ENCODE measurements around the gene RPTOR.

The RPTOR gene

DNA sequence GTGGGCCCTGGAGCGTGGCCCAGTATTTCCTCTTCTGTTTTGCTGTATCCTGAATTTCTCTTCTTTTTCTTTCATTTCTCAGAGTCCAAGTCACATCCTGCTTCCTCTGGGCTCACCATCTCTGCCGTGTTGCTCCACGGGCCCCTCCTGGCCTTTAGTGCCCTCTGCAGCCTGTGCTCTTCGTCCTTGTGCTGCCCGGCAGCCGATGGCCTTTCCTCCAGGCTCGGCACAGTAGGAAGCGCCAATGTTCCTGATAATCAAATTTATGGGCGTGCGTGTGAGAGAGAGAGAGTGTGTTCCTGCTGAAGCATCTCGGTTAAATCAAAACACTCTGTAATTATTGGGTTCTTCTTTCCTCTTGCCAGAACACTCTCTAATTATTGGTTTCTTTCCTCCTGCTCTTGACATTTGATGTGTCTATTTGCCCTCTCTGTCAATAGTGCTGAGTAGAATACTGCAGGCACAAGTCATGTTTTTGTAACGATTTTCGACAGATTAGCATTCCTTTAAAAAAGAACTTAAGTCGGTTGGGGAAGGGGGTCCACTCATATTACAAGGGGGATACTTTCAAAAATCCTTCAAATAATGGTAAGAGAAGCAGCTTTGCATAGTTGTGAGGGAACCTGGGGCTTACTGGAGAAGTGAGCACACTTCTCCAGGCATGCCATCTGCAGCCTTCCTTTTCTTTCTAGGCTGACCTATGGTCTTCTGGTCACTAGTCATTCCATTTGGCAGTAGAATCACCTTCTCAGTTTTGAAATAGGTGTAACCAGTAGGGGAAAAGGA lies 126.6 kb downstream of the RPTOR start:
- in situ Hi-C loops (cut with HindIII; ENCODE audit: low pct_ligation_motif_present, low pct_unique_long_range_greater_than_20kb, low sequenced_read_pairs) = no loop called here

DNA sequence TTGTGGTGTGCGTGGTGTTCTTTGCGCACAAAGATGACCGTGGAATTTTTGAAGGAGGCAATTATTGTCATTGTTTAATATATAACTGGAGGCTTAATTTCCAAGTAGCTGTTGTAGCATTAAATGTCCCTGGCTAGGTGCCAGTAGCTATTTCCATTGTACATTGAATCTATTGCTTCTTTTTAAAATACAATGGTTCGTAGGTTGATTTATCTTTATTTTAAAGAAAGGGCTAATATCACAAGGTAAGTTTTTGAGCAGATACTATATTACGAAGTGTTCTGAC lies 127.1 kb downstream of the RPTOR start:
- in situ Hi-C loops (cut with HindIII; ENCODE audit: low pct_ligation_motif_present, low pct_unique_long_range_greater_than_20kb, low sequenced_read_pairs) = no loop called here
- no peak for DNase-seq

More for the DNA sequence above, 126.6 kb downstream of the RPTOR start:
- no peak for DNase-seq

DNA sequence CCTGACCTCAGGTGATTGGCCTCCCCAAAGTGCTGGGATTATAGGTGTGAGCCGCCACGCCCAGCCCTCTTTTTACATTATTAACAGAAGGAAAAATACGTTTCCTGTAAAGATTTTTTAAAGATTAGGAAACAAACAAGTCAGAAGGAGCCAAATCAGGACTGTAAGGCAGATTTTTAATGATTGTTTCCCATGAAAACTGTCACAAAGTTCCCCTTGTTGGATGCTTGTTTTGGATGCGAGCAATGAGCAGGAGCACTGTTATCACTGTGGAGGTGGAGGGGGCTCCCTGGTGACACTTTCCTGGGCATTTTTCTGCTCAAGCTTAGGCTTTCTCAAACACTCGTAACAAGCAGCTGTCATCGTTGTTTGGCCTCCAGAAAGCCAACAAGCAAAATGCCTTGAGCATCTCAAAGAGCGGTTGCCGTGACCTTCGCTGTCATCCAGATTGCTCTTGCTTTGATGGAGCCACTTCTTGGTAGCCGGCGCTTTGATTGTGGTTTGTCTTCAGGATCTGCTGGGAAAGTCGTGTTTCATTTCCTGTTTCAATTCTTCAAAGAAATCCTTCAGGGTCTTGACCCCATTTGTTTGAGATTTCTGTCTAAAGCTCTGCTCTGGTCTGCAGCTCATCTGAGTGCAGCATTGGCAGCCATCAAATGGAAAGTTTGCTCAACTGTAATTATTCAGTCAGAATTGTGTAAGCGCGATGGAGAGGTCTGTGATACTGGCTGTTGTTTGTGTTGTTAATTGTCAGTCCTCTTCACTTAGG lies 128.7 kb downstream of the RPTOR start:
- no peak for DNase-seq
- in situ Hi-C loops (cut with HindIII; ENCODE audit: low pct_ligation_motif_present, low pct_unique_long_range_greater_than_20kb, low sequenced_read_pairs) = no loop called here

DNA sequence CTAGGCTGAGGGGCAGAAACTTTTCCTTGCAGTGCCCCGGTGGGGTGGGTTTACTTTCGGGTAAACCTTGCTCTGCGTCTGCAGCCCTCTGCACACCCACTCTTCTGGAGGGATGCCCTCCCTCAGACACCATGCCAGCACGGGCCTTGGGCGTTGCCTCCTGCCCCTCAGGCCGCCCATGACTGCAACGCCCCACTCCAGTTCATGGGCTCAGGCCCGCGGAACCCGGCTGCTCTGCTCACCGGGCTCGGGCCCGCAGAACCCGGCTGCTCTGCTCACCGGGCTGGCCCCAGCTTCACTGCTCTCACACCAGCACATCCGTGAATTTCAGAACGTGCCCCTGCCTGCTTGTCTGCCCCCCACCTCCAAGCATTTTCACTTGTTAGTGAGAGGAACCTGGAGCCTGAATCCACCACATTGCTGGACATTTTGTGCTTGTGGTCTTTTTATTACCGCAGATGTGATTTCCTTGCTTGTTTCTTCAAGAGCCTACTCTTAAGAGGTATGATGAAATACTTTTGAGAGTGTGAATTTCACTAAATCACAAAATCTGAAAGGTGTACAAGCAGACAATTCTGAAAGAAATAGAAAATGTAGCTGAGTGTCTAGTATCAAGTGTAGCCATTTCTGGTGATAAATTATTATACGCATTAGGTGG lies 130.9 kb downstream of the RPTOR start:
- no peak for DNase-seq
- in situ Hi-C loops (cut with HindIII; ENCODE audit: low pct_ligation_motif_present, low pct_unique_long_range_greater_than_20kb, low sequenced_read_pairs) = no loop called here

DNA sequence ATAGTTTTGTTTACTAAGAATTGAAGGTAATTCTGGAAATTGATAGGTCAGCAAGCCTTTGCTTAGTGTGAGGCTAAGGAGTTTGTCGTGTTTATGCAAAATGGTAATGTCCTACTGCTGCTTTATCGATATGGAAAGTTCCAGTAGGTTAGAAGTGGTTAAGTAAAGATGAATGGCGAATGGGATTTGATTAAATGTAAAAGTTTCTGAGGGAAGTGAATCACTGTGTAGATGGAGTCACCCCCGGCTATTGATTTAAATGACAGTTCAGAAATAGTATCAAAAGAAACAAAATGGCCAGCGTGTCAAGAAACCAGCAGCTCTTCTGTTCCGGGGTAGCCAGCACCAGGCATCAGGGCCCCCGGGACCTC lies 131.4 kb downstream of the RPTOR start:
- in situ Hi-C loops (cut with HindIII; ENCODE audit: low pct_ligation_motif_present, low pct_unique_long_range_greater_than_20kb, low sequenced_read_pairs) = no loop called here
- DNase-seq = no peak

DNA sequence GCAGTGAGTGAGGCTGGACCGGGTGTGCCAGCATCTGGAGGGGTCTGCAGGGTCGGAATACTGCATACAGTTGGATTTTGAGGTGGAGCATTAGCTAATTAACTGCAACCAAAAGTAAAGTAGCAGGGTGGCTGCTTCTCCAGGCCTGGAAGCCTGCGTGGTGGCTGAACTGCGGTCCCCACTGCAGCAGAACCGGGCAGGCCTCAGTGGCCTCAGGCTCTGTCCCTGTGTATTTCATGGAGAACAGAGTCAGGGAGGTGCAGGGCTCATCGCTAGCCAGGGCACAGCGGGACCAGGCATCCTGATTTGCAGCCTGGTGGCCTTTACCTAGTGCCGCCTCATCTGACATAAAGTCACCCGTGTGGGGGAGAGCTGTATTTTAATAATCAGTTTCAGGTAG lies 131.9 kb downstream of the RPTOR start:
- in situ Hi-C loops (cut with HindIII; ENCODE audit: low pct_ligation_motif_present, low pct_unique_long_range_greater_than_20kb, low sequenced_read_pairs) = no loop called here

DNA sequence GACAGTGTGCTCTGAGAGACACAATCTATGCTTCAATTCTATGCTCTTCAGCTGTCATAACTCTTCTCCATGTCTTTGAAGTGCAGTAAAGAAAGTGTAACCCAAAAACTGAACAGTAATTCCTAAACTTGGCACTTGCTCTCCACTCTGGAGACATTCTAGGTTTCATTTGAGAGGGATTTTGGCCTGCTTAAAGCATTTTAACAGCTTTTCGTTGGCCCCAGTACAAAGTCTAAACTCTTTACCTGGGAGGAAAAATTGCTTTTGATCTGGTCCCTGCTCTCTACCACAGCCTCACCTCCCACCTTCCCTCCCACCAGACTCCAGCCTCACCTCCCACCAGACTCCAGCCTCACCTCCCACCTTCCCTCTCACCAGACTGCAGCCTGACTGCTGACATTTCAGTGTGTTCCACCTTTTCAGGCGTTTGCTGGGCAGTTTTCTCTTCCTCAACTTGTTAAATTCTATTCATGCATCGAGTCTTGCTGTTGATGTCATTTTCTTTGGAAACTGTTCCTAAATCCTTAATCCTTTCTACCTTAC lies 132.6 kb downstream of the RPTOR start:
- in situ Hi-C loops (cut with HindIII; ENCODE audit: low pct_ligation_motif_present, low pct_unique_long_range_greater_than_20kb, low sequenced_read_pairs) = no loop called here
- DNase-seq = no peak

More for the DNA sequence above, 131.9 kb downstream of the RPTOR start:
- no peak for DNase-seq

DNA sequence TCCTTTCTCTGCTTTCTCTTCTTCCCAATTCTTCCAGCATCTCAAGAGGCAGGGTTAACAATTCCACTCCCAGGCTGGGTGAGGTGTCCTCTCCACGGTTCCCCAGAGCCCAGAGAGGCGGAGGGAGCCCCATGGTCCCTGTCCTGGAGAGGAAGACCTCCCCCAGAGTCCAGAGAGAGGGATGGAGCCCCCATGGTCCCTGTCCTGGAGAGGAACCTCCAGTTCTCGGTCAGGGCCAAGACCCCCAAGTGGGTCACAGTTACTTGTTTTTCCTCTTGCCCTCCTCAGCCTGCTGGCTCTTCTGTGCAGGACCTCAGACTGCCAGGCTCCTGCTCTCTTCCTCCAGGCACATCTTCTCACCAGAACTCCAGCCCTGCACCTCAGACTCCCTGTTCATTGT lies 135.2 kb downstream of the RPTOR start:
- in situ Hi-C loops (cut with HindIII; ENCODE audit: low pct_ligation_motif_present, low pct_unique_long_range_greater_than_20kb, low sequenced_read_pairs) = no loop called here
- peak; percentile 11 for DNase-seq

DNA sequence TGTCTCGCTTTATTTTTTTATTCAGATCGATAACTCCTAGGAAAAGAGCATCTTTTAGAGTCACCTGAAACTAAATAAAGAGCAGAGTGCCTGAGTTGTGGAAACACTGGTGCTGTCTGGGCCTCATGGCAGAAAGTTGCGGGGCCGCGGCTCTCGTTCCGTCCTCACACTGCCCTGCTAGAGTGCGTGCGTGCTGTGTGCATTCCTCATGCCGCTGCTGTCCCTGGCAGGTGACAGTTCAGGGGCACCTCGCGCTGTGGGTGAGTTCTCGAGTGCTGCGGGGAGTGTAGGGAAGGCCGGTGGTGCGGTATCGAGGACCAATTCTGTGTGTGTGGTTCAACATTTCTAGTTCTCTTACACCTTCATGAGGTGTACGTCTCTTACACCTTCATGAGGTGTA lies 136.6 kb downstream of the RPTOR start:
- DNase-seq = no peak
- in situ Hi-C loops (cut with HindIII; ENCODE audit: low pct_ligation_motif_present, low pct_unique_long_range_greater_than_20kb, low sequenced_read_pairs) = no loop called here

DNA sequence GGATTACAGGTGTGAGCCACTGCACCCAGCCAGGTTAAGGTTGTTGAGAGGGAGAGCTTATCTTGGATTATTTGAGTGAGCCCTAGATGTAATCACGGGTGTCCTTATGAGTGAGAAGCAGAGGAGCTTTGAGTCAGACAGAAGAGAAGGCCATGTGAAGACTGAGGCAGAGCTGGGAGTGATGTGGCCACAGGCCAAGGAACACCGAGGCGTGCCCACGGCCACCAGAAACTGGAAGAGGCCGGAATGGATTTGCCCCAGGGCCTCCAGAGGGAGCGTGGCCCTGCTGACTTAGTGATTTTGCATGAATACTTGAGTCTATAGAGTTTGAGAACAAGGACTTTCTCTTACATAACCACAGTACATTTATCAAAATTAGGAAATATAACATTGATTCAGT lies 137.7 kb downstream of the RPTOR start:
- in situ Hi-C loops (cut with HindIII; ENCODE audit: low pct_ligation_motif_present, low pct_unique_long_range_greater_than_20kb, low sequenced_read_pairs) = no loop called here
- DNase-seq = no peak

DNA sequence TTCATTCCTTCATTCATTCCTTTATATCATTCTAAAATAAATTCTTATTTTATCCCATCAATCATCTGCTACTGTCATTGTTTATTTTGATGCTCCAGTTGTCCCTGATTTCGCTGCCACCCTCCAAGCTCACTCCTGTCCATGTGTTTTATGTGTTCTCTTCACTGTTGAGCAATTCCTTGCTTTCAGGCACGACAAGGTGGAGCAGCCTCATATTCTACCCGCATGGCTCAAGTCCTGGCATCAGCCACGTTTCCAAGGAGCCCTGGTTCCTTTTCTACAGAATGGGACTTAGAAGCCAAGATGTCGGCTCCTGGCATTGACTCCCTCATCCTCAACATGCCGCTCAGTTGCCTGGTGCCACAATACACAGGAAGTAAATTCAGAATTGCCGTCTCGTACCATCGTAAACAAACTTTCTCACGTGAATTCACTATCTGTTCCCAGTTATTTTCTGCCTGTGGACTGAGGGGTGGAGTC lies 139.0 kb downstream of the RPTOR start:
- DNase-seq = no peak
- in situ Hi-C loops (cut with HindIII; ENCODE audit: low pct_ligation_motif_present, low pct_unique_long_range_greater_than_20kb, low sequenced_read_pairs) = no loop called here

DNA sequence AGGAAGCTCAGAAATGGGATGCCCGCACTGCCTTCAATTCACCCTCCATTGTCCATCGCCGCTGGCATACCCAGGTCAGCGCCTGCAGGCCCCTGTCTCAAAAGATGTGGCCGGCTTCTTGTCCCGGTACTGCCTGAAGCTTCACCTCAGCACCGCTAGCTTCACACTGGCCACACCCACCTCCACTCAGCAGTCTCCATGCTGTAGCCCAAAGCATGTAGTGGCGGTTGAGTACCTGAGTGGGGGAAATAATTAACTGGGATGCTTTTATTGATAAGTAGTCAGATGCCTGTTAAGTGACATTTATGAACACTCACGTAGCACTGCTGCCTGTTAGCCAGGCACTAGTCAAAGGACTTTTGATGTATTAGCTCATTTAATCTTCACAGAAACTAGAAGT lies 143.2 kb downstream of the RPTOR start:
- in situ Hi-C loops (cut with HindIII; ENCODE audit: low pct_ligation_motif_present, low pct_unique_long_range_greater_than_20kb, low sequenced_read_pairs) = no loop called here
- DNase-seq = no peak

DNA sequence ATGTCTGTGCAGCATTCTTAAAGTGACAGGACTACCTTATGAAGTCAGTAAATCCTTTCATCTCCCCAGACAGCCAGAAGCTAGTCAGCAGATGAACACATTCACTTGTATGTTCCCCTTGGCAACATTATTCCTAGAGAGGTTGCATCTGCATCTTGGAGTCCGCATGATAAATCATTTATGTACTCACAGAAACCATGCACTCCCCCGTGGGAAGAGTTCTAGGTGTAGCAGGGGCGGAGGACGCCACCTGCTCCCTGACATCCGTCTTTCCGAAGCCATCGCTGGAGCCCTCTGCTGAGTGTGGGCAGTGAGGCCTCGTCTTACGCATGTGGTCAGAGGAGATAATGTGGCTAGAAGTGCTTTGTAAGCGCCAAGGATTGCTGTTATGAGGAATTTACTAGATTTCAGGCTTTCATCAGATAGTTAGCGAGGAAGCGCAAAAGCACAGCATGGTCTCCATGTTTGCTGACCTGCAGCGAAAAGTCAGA lies 144.5 kb downstream of the RPTOR start:
- in situ Hi-C loops (cut with HindIII; ENCODE audit: low pct_ligation_motif_present, low pct_unique_long_range_greater_than_20kb, low sequenced_read_pairs) = no loop called here
- no peak for DNase-seq

DNA sequence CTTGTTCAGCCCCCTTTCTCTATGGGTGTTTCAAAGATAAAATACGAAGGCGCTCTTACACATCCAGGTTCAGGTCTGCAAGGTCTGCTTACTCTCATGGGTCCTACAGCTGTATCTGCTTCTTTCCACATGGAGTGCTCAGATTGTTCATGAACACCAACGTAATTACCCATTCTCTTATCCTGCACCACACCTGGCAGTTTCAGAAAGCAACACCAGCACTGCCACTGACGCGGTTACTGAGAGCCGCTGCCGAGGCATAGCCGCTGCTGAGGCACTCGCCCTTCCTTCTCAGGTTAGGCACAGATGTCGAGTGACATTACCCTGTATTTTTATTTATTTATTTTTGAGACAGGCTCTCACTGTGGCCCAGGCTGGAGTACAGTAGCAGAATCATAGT lies 147.1 kb downstream of the RPTOR start:
- in situ Hi-C loops (cut with HindIII; ENCODE audit: low pct_ligation_motif_present, low pct_unique_long_range_greater_than_20kb, low sequenced_read_pairs) = no loop called here
- DNase-seq = no peak

DNA sequence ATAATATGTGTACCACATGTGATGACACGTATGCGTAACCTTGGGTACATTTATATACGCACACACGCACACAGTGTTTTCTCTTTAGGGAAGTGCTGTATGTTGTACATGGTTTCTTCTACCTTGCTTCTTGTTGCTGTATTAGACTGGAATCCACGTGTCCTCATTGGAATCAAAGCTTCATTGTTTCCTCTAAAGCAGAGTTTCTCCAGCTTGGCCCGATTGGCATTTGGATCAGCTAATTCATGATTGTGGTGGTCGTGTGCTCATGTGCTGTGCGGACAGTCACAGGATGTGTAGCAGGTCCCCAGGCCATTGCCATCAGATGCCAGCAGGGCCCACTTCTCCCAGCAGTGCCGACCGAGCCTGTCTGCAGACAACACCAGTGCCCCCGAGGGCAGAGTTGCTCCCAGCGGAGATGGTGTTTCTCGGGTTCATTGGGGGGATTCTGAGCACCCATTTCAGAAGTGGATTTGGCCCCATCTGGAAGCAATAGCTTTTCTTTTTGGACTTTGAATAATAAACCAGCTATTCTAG lies 148.4 kb downstream of the RPTOR start:
- in situ Hi-C loops (cut with HindIII; ENCODE audit: low pct_ligation_motif_present, low pct_unique_long_range_greater_than_20kb, low sequenced_read_pairs) = no loop called here
- no peak for DNase-seq

DNA sequence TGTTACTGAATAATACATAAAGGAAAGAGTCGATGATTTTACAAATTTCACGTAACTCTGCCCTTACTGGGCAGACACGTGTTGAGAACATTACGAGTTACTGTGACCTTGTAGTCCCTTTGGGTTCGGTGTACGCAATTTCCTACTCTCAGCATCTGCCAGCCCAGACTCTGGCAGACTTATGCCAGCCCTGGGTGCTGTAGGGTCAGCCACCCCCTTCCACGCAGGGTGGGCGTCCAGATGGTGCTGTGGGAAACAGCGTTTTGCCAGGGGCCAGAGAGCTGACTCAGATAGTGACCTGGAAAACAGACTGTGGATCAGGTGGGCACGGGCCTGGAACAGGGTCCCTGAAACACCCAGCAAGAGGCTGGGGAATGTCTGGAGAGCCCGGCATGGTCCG lies 148.9 kb downstream of the RPTOR start:
- in situ Hi-C loops (cut with HindIII; ENCODE audit: low pct_ligation_motif_present, low pct_unique_long_range_greater_than_20kb, low sequenced_read_pairs) = no loop called here
- no peak for DNase-seq

DNA sequence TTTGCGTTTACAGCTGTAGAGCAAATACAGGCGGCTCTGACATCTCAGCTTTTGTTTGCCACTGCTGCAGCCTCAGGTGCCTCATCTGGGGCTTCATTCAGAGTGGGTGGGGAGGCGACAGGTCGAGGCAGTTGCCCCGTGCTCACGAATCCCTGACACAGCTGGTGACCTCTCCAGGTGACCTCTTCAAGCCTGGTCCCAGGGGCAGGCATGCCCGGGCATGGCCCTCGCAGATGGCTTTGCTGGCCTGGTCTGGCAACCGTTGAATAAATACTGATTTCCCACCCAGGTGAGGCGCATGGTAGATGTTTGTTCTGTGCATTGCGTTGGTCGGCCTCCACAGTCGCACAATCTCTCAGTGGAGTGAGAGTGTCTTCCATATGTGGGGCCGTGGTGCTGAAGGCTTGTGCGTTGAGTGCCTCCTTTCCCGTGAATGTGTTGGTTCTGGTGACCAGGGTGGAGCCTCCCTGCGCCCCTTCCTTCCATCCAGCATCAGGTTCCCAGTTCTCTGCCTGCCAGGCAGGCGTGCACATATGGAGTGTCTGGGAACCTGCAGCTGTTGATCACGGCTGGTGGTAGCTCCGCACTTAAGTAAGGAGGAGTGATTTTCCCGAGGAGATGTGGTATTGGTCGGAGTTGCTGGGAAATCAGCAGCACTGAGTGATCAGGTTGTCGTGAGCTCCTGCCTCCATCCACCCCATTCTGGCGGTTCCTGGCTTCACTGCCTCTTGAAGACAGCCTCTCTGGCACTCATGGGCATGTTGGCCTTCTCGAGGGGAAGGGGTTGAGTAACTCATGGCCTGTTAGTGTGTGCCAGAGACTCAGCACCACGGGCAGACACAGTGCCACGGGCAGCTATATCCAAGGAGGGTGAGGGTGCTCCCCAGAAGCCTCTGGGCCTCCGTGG lies 149.7 kb downstream of the RPTOR start:
- in situ Hi-C loops (cut with HindIII; ENCODE audit: low pct_ligation_motif_present, low pct_unique_long_range_greater_than_20kb, low sequenced_read_pairs) = no loop called here

More for the DNA sequence above, 149.7 kb downstream of the RPTOR start:
- DNase-seq = no peak

All from ACHN (cell line).